GM21825 (cell line): ENCODE results near the gene ZBTB21.
"Not testable (repeated sequence)": the region's sequence is repeated elsewhere in the genome, so short reads cannot be mapped to it uniquely, and the experiment has no call there.

Experiments
- ATAC-seq: cut with Tn5 transposase; IDR thresholded peaks from one replicate; pipeline ENCODE4 v1.9.1; 2021; ENCODE audit warnings: mild to moderate bottlenecking, moderate library complexity; ENCODE audit not compliant: unreplicated experiment

ZBTB21 gene

GRCh38 chr21:41995577-41995976 is 14.6 kb downstream of the ZBTB21 start:
- no peak for ATAC-seq

- not testable (repeated sequence) for ATAC-seq
Measured at GRCh38 chr21:41994613-41995012, 15.5 kb downstream of the ZBTB21 start.

GRCh38 chr21:41993744-41994143 is 16.4 kb downstream of the ZBTB21 start:
- no peak for ATAC-seq

- no peak for ATAC-seq
Measured at GRCh38 chr21:41992576-41992975, 17.6 kb downstream of the ZBTB21 start.

- no peak for ATAC-seq
Measured at GRCh38 chr21:41991659-41992058, 18.5 kb downstream of the ZBTB21 start.

- ATAC-seq, result no peak
Measured at GRCh38 chr21:41989698-41990097, 20.5 kb downstream of the ZBTB21 start.

GRCh38 chr21:41987310-41987709 is 22.9 kb downstream of the ZBTB21 start:
- ATAC-seq, result no peak

GRCh38 chr21:41985662-41986416 is 24.3 kb downstream of the ZBTB21 start:
- no peak for ATAC-seq

GRCh38 chr21:41983229-41983628 is 26.9 kb downstream of the ZBTB21 start:
- ATAC-seq, result no peak

- ATAC-seq, result no peak
Measured at GRCh38 chr21:41980561-41980960, 29.6 kb downstream of the ZBTB21 start.

GRCh38 chr21:41979751-41980369 is 30.3 kb downstream of the ZBTB21 start:
- ATAC-seq, result no peak

GRCh38 chr21:41979335-41979734 is 30.8 kb downstream of the ZBTB21 start:
- no peak for ATAC-seq

GRCh38 chr21:41977034-41977950 is 32.9 kb downstream of the ZBTB21 start:
- no peak for ATAC-seq

GRCh38 chr21:41976611-41977010 is 33.5 kb downstream of the ZBTB21 start:
- ATAC-seq, result no peak

GRCh38 chr21:41975391-41976272 is 34.5 kb downstream of the ZBTB21 start:
- ATAC-seq, result no peak

- no peak for ATAC-seq
Measured at GRCh38 chr21:41974752-41975053, 35.5 kb downstream of the ZBTB21 start.

- ATAC-seq, result no peak
Measured at GRCh38 chr21:41973861-41974751, 36.1 kb downstream of the ZBTB21 start.

- ATAC-seq, result no peak
Measured at GRCh38 chr21:41973427-41973831, 36.7 kb downstream of the ZBTB21 start.

- no peak for ATAC-seq
Measured at GRCh38 chr21:41972511-41973205, 37.5 kb downstream of the ZBTB21 start.
